Measurements from ENCODE around the gene SSH2.
"Not testable (repeated sequence)": the region's sequence is repeated elsewhere in the genome, so short reads cannot be mapped to it uniquely, and the experiment has no call there.

The SSH2 gene

DNA sequence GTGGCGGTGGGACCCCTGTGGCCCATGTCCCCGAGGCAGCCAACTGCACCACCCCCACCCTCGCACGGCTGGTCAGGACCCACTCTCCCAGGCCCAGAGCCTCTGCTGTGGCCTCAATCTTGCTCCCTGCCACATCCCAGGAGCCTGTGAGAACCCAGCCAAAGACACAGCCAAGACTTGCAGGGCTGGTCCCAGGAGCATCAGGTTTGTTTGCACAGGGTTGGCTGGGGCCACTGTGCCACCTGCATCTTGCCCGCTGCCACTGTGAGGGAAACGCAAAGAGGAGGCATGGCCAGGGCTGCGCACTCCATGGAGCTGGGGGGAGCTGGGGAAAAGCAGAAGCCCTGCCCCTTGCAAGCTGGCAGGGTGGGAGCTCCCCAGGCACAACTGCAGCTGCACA is 92.5 kb downstream of the SSH2 start:
- no peak for DNase-seq (ENCODE audit: low read depth in 3 of 3, low spot score in 1 of 3)

DNA sequence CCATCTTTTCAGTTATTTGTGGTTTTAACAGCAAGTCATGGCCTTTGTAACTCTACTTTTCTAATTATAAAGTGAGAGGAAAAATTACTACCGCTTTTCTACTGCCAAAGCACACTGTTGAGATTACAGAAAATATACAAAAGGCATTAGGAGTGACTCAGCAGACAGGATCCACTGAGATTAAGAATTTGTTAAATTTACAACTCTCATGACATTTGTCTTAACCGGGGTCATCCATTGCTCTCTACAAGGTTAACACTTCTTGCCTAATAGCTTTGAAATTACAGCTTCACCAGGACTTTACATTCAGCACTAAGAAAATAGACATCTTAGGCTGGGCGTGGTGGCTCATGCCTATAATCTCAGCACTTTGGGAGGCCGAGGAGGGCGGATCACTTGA is 93.4 kb downstream of the SSH2 start:
- no peak for DNase-seq (ENCODE audit: low read depth in 3 of 3, low spot score in 1 of 3)

- DNase-seq (ENCODE audit: low read depth in 3 of 3, low spot score in 1 of 3) = no peak
These were observed 94.3 kb downstream of the SSH2 start for GRCh38 chr17:29835435-29836351.

DNA sequence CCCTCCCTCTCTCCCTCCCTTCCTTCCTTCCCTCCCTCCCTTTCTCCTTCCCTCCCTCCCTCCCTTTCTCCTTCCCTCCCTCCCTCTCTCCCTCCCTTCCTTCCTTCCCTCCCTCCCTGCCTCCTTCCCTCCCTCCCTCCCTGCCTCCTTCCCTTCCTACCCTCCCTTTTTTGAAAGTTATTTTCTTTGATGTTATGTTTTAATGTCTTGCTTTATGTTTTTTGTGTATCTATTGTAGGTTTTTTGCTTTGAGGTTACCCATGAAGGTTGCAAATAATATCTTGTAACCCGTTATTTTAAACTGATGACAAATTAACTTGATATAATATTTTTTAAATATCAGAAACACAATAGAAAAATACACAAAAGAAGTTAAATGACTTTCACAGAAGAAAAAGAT is 96.2 kb downstream of the SSH2 start:
- DNase-seq (ENCODE audit: low read depth in 3 of 3, low spot score in 1 of 3) = no peak

- DNase-seq (ENCODE audit: low read depth in 3 of 3, low spot score in 1 of 3) = no peak
These were observed 101.2 kb downstream of the SSH2 start for GRCh38 chr17:29828676-29829284.

- DNase-seq (ENCODE audit: low read depth in 3 of 3, low spot score in 1 of 3) = no peak
These were observed 102.8 kb downstream of the SSH2 start for GRCh38 chr17:29827179-29827578.

GRCh38 chr17:29826114-29826692 is 103.8 kb downstream of the SSH2 start:
- DNase-seq (ENCODE audit: low read depth in 3 of 3, low spot score in 1 of 3) = no peak

GRCh38 chr17:29825604-29826003 is 104.4 kb downstream of the SSH2 start:
- DNase-seq (ENCODE audit: low read depth in 3 of 3, low spot score in 1 of 3) = no peak

GRCh38 chr17:29821897-29822296 is 108.1 kb downstream of the SSH2 start:
- DNase-seq (ENCODE audit: low read depth in 3 of 3, low spot score in 1 of 3) = no peak

- DNase-seq (ENCODE audit: low read depth in 3 of 3, low spot score in 1 of 3) = no peak
These were observed 109.6 kb downstream of the SSH2 start for GRCh38 chr17:29820425-29820824.

- DNase-seq (ENCODE audit: low read depth in 3 of 3, low spot score in 1 of 3) = peak; percentile 35 to 43 (median 39)
These were observed 122.3 kb downstream of the SSH2 start for GRCh38 chr17:29807520-29808361.

- DNase-seq (ENCODE audit: low read depth in 3 of 3, low spot score in 1 of 3) = no peak
These were observed 127.8 kb downstream of the SSH2 start for GRCh38 chr17:29802246-29802645.

DNA sequence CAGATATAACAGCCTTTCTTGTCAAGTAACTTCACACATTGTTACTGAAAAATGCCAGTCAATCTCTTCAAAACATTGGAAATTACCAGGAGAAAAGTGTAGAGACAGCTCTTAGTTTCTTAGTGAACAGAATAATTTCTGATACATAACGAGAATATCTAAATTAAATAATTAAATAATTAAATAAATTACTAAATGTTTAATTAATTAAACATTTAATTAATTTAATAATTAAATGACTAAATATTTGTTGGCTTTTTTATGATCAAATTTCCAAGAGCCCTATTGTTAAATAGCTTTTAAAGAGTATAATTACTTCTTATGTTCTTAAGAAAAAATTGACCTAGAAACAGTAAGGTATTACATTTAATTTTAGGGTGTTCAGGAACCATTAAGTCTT is 129.6 kb downstream of the SSH2 start:
- DNase-seq (ENCODE audit: low read depth in 3 of 3, low spot score in 1 of 3) = no peak

DNA sequence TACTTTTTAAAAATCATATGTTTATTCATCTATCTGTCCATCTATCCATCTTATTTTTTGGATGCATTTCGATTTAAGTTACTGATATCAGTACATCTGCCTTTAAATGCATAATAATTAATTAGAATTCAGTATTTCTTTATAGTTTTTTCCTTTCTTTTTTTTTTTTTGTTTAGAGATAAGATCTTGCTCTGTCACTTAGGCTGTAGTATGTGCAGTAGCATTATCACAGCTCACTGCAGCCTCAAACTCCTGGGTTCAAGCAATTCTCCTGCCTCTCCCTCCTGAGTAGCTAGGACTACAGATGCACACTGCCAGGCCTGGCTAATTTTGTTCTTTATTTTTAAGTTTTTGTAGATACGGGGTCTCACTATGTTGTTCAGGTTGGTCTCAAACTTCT is 133.4 kb downstream of the SSH2 start:
- DNase-seq (ENCODE audit: low read depth in 3 of 3, low spot score in 1 of 3) = no peak

GRCh38 chr17:29793501-29793900 is 136.5 kb downstream of the SSH2 start:
- no peak for DNase-seq (ENCODE audit: low read depth in 3 of 3, low spot score in 1 of 3)

DNA sequence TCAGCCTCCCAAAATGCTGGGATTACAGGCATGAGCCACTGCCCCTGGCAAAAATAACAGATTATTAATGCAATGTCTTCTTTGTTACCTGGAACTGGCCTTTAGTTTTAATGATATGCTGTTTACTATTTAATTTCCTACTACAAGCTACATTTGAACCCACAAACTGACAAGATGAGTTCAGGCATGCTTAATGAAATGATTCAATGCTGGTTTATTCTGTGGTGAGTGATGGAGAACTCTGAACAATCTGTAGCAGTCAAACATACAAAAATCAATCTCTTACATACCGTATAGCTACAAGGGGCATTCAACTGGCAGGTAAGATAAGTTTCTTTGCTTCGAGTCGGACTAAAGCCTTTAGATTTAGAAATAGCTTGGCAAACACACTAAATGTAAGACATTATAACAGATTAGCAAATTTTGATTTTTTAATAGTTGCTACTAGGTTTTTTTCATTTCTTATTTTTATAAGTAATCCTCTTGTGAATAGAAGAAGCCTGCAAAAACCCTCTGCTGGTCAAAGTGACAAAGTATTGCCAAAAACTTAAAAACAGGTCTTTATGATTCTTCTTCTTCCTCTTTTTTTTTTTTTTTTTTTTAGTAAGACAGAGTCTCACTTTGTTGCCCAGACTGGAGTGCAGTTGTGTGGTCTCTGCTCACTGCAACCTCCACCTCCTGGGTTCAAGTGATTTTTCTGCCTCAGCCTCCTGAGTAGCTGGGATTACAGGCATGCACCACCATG is 138.5 kb downstream of the SSH2 start:
- DNase-seq (ENCODE audit: low read depth in 3 of 3, low spot score in 1 of 3) = no peak

DNA sequence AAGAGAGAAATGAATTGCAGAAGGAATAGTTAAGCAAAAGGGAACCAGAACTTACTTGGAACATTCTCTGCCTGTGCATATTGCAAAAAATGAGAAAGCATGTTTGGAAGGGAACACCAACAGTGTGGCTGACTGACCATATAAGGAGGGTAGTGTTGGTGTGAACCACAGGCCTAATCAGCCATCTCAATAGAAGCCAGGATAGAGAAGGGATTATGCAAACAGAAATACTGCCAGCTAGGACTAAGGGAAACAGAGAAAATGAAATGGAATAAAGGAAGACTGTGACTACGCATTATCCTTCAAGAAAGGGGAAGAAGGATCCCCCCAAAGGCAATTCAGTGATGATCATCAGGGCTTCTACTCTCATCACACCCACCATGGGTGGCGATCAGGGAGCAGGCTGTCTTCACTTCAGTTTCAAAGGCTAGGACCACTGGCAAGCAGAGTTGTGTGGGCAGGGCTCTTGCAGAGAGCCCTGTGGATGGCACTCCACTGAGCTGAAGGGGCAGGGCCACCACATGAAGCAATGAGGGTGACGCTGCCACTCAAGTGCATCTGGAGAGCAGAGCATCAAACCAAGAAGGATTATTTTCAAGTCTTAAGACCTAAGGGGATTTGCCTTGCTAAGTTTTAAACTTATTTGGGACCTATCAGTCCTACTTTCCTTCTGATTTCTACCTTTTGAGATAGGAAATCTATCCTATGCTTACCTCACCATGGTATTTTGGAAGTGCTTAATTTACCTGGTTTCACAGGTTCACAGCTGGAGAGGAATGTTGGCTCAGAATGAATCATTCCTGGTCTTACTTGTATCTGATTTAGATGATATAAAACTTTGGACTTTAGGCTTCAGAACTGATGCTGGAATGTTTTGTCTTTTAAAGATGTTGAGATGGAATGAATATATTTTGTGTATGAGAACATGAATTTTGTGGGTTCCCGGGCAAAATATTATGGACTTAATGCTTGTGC is 140.5 kb downstream of the SSH2 start:
- DNase-seq (ENCODE audit: low read depth in 3 of 3, low spot score in 1 of 3) = no peak

- DNase-seq (ENCODE audit: low read depth in 3 of 3, low spot score in 1 of 3) = no peak
These were observed 142.0 kb downstream of the SSH2 start for GRCh38 chr17:29787995-29788394.

DNA sequence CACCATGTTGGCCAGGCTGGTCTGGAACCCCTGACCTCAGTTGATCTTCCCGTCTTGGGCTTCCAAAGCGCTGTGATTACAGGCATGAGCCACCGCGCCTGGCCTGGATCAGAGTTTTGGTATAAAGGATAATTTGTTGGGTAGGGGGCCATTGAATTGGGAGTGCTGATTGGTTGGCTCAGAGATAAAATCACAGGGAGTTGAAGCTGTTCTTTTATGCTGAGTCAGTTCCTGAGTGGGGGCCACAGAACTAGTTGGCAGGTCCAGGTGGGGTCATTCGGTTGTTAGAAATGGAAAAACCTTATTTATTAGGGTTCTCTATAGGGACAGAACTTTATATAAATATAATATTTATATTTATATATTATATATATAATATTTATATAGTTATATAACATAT is 147.1 kb downstream of the SSH2 start:
- DNase-seq (ENCODE audit: low read depth in 3 of 3, low spot score in 1 of 3) = no peak

- DNase-seq (ENCODE audit: low read depth in 3 of 3, low spot score in 1 of 3) = not testable (repeated sequence)
These were observed 150.2 kb downstream of the SSH2 start for GRCh38 chr17:29779812-29780190.

Data from stimulated activated CD4-positive, alpha-beta T cell treated with anti-CD3 and anti-CD28 coated beads, TNF-alpha, amount 100 ng/mL, for 1 hour (primary cell).